ENCODE measurements around the gene PHGDH. TPM values are rescaled to one million over a fixed set of nuclear protein-coding genes. Genes with fewer than 3 reads are reported as not detected.
"Not testable (repeated sequence)": the region's sequence is repeated elsewhere in the genome, so short reads cannot be mapped to it uniquely, and the experiment has no call there.

PHGDH gene
- total and polyA plus RNA-seq, 2 experiments from 2014 or later: 86.9 to 89.8 TPM

DNA sequence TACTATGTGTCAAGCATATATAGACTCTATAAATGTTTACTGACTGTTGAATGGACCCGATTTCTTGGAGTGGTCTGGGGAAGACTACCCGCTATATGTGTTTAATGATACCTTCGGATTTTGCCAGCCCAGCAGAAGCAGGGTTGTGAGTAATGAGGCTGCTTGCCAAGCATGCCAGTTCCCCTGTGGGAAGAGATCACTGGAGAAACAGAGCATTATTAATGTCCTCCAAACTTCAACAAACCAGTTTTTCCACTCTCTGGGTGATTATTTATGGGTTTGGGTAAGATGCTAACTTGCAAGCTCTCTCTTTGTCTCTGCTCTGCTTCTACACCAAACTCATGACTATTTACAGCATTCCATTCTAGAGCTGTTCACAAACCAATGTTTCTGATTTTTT, 25.1 kb upstream of the PHGDH start:
- H3K4me3 ChIP-seq: no peak overlapping the region
- no peaks in the 10 kb centered on the region for H3K9me3 ChIP-seq (ENCODE audit: low read depth)
- TF ChIP-seq, protein P1, sequence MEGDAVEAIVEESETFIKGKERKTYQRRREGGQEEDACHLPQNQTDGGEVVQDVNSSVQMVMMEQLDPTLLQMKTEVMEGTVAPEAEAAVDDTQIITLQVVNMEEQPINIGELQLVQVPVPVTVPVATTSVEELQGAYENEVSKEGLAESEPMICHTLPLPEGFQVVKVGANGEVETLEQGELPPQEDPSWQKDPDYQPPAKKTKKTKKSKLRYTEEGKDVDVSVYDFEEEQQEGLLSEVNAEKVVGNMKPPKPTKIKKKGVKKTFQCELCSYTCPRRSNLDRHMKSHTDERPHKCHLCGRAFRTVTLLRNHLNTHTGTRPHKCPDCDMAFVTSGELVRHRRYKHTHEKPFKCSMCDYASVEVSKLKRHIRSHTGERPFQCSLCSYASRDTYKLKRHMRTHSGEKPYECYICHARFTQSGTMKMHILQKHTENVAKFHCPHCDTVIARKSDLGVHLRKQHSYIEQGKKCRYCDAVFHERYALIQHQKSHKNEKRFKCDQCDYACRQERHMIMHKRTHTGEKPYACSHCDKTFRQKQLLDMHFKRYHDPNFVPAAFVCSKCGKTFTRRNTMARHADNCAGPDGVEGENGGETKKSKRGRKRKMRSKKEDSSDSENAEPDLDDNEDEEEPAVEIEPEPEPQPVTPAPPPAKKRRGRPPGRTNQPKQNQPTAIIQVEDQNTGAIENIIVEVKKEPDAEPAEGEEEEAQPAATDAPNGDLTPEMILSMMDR (IDR thresholded peaks at IDR 0.05; ENCODE audit: low read depth, low read length): no peak
- no peak for DNase-seq (ENCODE audit: low read depth in 1 of 2, low spot score in 1 of 2)
- no peaks in the 10 kb centered on the region for H3K27me3 ChIP-seq
- H3K36me3 ChIP-seq: no peaks in the 10 kb centered on the region
- no peaks in the 10 kb centered on the region for H3K4me1 ChIP-seq (ENCODE audit: low read depth)
- no peak overlapping the region for H3K27ac ChIP-seq

DNA sequence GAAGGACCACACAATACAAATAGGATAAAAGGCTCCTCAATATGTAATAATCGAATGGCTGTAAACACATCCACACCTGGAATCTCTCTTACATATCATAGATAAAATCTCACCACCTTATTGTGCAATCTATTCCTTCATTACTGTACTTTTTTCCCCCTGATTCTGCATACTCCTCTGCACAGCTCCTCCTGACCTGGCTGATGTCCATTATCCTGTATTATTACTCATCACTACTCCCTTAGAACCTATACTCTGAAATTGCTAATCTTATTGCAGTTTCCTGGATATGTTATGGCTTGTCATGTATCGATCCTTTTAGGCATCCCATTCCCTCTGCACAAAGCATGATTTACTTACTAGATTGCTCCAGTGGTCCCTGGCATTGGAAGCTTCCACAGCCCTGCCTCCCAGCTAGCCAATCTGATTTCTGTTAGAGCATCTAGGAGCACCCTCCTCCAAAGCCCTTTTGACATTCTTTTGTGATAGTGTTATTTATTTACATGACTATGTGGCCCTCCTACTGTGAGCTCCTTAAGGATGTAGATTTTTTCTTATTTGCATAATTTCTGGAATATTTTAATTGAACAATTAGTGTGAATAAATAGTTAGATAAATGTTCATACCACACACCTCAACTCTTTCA, 24.2 kb upstream of the PHGDH start:
- TF ChIP-seq, protein P1 (IDR thresholded peaks at IDR 0.05; ENCODE audit: low read depth, low read length): no peak
- Histone ChIP-seq H3K4me1 (ENCODE audit: low read depth) (no peaks in the 10 kb centered on the region), H3K36me3 (no peaks in the 10 kb centered on the region), H3K27ac (no peak overlapping the region), H3K4me3 (no peak overlapping the region), H3K27me3 (no peaks in the 10 kb centered on the region), H3K9me3 (ENCODE audit: low read depth) (no peaks in the 10 kb centered on the region)
- DNase-seq (ENCODE audit: low read depth in 1 of 2, low spot score in 1 of 2): peak in 1 of 2 donors; percentile 6

DNA sequence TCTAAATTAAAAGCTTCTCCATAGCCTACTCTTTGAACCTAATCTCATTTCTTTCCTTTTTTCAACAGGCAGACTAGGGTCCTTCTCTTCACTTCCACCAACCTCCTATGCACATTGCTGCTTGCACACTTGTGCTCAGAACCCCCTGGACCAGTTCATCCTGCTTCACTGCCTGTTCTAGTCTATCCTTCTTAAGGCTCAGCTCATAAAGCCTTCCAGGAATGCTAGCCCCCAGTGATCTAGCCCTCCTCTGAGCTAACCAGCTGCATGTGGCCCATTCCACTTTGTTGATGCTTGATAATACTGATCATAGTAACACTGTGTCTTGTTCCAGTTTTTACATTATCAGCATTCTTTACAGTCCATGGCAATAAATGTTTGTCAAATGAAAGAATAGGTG, 22.9 kb upstream of the PHGDH start:
- no peaks in the 10 kb centered on the region for H3K36me3 ChIP-seq
- no peak overlapping the region for H3K27ac ChIP-seq
- no peak for DNase-seq (ENCODE audit: low read depth in 1 of 2, low spot score in 1 of 2)
- no peak overlapping the region for H3K4me3 ChIP-seq
- H3K27me3 ChIP-seq: no peaks in the 10 kb centered on the region
- TF ChIP-seq, protein P1 (IDR thresholded peaks at IDR 0.05; ENCODE audit: low read depth, low read length): no peak
- H3K9me3 ChIP-seq (ENCODE audit: low read depth): no peaks in the 10 kb centered on the region
- H3K4me1 ChIP-seq (ENCODE audit: low read depth): no peaks in the 10 kb centered on the region

DNA sequence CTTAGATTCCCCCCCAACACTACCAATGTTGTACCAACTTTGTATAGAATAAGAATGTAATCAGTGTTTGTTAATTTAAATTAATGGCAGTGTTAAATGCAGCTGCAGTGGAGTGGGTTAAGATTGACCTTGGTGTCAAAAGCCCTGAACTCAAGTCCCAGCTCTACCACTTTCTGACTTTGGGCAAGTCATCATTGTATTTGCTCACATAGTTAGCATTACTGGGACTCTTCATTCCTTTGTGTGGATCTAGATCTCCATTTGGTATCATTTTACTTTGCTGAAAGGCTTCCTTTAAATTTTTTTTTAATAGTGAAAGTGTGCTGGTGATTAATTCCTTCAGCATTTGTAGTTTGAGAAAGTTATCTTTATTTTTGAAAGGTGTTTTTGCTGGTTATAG, 22.2 kb upstream of the PHGDH start:
- no peak overlapping the region for H3K27ac ChIP-seq
- no peaks in the 10 kb centered on the region for H3K9me3 ChIP-seq (ENCODE audit: low read depth)
- H3K4me3 ChIP-seq: no peak overlapping the region
- TF ChIP-seq, protein P1 (IDR thresholded peaks at IDR 0.05; ENCODE audit: low read depth, low read length): no peak
- H3K27me3 ChIP-seq: no peaks in the 10 kb centered on the region
- H3K36me3 ChIP-seq: no peaks in the 10 kb centered on the region
- H3K4me1 ChIP-seq (ENCODE audit: low read depth): no peaks in the 10 kb centered on the region
- no peak for DNase-seq (ENCODE audit: low read depth in 1 of 2, low spot score in 1 of 2)

DNA sequence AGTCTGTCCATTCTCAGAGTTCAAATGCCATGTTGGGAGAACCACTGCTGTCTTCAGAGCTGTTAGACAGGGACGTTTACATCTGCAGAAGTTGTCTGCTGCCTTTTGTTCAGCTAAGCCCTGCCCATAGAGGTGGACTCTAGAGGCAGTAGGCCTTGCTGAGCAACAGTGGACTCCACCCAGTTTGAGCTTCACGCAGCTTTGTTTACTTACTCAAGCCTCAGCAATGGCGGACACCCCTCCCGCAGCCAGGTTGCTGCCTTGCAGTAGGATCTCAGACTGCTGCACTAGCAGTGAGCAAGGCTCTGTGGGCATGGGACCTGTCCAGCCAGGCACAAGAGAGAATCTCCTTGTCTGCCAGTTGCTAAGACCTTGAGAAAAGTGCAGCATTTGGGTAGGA, 14.9 kb upstream of the PHGDH start:
- not testable (repeated sequence) for H3K4me1 ChIP-seq (ENCODE audit: low read depth); H3K4me3 ChIP-seq; H3K27ac ChIP-seq; H3K9me3 ChIP-seq (ENCODE audit: low read depth); H3K36me3 ChIP-seq; H3K27me3 ChIP-seq; DNase-seq (ENCODE audit: low read depth in 1 of 2, low spot score in 1 of 2)

DNA sequence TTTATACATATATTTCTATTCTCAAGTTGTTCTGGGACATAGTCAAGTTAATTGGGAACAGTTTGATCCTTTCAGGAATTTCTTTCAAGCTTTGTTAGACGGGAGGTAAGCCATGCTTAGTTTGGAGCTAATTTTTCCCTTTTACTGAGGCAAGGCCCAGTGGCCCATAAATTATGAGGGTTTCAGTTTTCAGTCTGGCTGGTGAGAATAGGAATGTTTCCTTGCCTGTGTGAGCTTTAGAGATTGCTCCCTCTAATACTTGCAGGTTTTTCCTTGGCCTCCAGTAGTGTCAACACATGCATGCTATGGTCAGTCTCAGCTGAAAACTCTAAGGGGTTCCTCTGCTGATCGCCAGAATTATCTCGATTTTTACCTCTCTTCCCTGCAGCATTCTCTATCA, 14.1 kb upstream of the PHGDH start:
- Histone ChIP-seq H3K4me3 (no peak overlapping the region), H3K36me3 (no peaks in the 10 kb centered on the region), H3K9me3 (ENCODE audit: low read depth) (no peaks in the 10 kb centered on the region), H3K27ac (no peak overlapping the region), H3K4me1 (ENCODE audit: low read depth) (no peaks in the 10 kb centered on the region), H3K27me3 (no peaks in the 10 kb centered on the region)
- TF ChIP-seq, protein P1 (IDR thresholded peaks at IDR 0.05; ENCODE audit: low read depth, low read length): no peak
- DNase-seq (ENCODE audit: low read depth in 1 of 2, low spot score in 1 of 2): no peak
